Smooth muscle cell (in vitro differentiated cells): ENCODE results near the gene DIP2C. TPM values are rescaled to one million over a fixed set of nuclear protein-coding genes. Genes with fewer than 3 reads are reported as not detected.

Experiments used
- DNase-seq: peaks from one replicate; lab custom pipeline; 2025; ENCODE audit not compliant: unreplicated experiment; lab: John Stamatoyannopoulos, UW
- H2AFZ ChIP-seq: fragments of 200-600 bp; sonication (generic); 2 replicates; pipeline ENCODE4 v1.6.0; 2016; ENCODE audit warnings: antibody characterized with exemption, low read depth, mild to moderate bottlenecking
- H3F3A ChIP-seq: fragments of 200-600 bp; sonication (generic); 2 replicates; pipeline ENCODE4 v1.6.0; 2017; ENCODE audit warnings: antibody characterized with exemption, low read depth
- H3K27ac ChIP-seq: fragments of 200-600 bp; sonication (generic); 2 replicates; pipeline ENCODE4 v1.5.1; 2016; ENCODE audit warnings: low read depth, mild to moderate bottlenecking
- H3K27me3 ChIP-seq: fragments of 200-600 bp; sonication (generic); 2 replicates; pipeline ENCODE4 v1.6.1; 2016; ENCODE audit warnings: low read depth, mild to moderate bottlenecking
- H3K36me3 ChIP-seq: fragments of 200-600 bp; sonication (generic); 2 replicates; pipeline ENCODE4 v1.5.1; 2016; ENCODE audit warnings: low read depth
- H3K4me1 ChIP-seq: fragments of 200-600 bp; sonication (generic); 2 replicates; pipeline ENCODE4 v1.5.1; 2016; ENCODE audit warnings: low read depth
- H3K4me2 ChIP-seq: fragments of 200-600 bp; sonication (generic); 2 replicates; pipeline ENCODE4 v1.6.0; 2016; ENCODE audit warnings: mild to moderate bottlenecking
- H3K4me3 ChIP-seq: fragments of 200-600 bp; sonication (generic); 2 replicates; pipeline ENCODE4 v1.5.1; 2016; ENCODE audit warnings: mild to moderate bottlenecking
- H3K79me2 ChIP-seq: fragments of 200-600 bp; sonication (generic); 2 replicates; pipeline ENCODE4 v1.6.0; 2016; ENCODE audit warnings: low read depth, mild to moderate bottlenecking
- H3K9ac ChIP-seq: fragments of 200-600 bp; sonication (generic); 2 replicates; pipeline ENCODE4 v1.6.0; 2016; ENCODE audit warnings: low read depth
- H3K9me3 ChIP-seq: fragments of 200-600 bp; sonication (generic); replicated peaks from 2 replicates; pipeline ENCODE4 v1.5.1; 2016; ENCODE audit warnings: low read depth
- H4K20me1 ChIP-seq: fragments of 200-600 bp; sonication (generic); 2 replicates; pipeline ENCODE4 v1.6.0; 2016; ENCODE audit warnings: low read depth
- CTCF ChIP-seq: fragments of 200-600 bp; sonication (generic); IDR thresholded peaks from 2 replicates; pipeline ENCODE4 v1.5.1; 2017; ENCODE audit warnings: borderline replicate concordance, mild to moderate bottlenecking, antibody characterized with exemption; ENCODE audit not compliant: insufficient read depth, poor library complexity, severe bottlenecking
- WGBS: methylation state at CpG from one replicate; pipeline ENCODE4 v1.1.7; 2016; ENCODE audit warnings: low lambda C conversion rate; 5-methylcytosine and 5-hydroxymethylcytosine counted together
- polyA plus RNA-seq: library from polyadenylated mRNA; unstranded; fragments of >200 nt; fragmentation: Nextera tagmentation; extraction: Ambion mirVana; gene quantifications from 2 replicates; pipeline ENCODE4 v1.2.1, GENCODE V29; 2016
- total RNA-seq: library from RNA; depleted of rRNA; stranded (reverse); fragments of >200 nt; gene quantifications from 2 replicates; pipeline ENCODE4 v1.2.3, GENCODE V29; 2014

Gene DIP2C
- total and polyA plus RNA-seq, 2 experiments from 2014 or later: 14.9 to 15.3 TPM

GRCh38 chr10:367636-368035 is 321.8 kb downstream of the DIP2C start:
- no peak overlapping the region for H3K4me2 ChIP-seq
- no peaks in the 10 kb centered on the region for H3K9me3 ChIP-seq
- peaks cover 3% of the 10 kb centered on the region for H4K20me1 ChIP-seq
- no peaks in the 10 kb centered on the region for H3K27me3 ChIP-seq
- no peak overlapping the region for H3K9ac ChIP-seq
- H3K27ac ChIP-seq: no peak overlapping the region
- WGBS: 96% methylated on average over 17 of the region's 25 CpGs
- TF ChIP-seq CTCF: no peak
- H3K4me3 ChIP-seq: no peak overlapping the region
- no peak for DNase-seq
- no peaks in the 10 kb centered on the region for H3K79me2 ChIP-seq
- peaks cover 3% of the 10 kb centered on the region for H3K4me1 ChIP-seq
- no peak overlapping the region for H2AFZ ChIP-seq
- peaks cover 6% of the 10 kb centered on the region for H3F3A ChIP-seq
- H3K36me3 ChIP-seq: no peaks in the 10 kb centered on the region

- no peaks in the 10 kb centered on the region for H3K36me3 ChIP-seq
- H3K4me2 ChIP-seq: no peak overlapping the region
- no peak overlapping the region for H3K9ac ChIP-seq
- H3F3A ChIP-seq: no peaks in the 10 kb centered on the region
- H3K27ac ChIP-seq: no peak overlapping the region
- H3K4me1 ChIP-seq: no peaks in the 10 kb centered on the region
- H3K27me3 ChIP-seq: no peaks in the 10 kb centered on the region
- H3K4me3 ChIP-seq: no peak overlapping the region
- no peak for DNase-seq
- H2AFZ ChIP-seq: no peak overlapping the region
- TF ChIP-seq CTCF: no peak
- no peaks in the 10 kb centered on the region for H3K79me2 ChIP-seq
- no peaks in the 10 kb centered on the region for H3K9me3 ChIP-seq
- 98% methylated on average over 12 of the region's 12 CpGs for WGBS
- H4K20me1 ChIP-seq: peaks cover 3% of the 10 kb centered on the region
Measured at GRCh38 chr10:366186-366585, 323.3 kb downstream of the DIP2C start.

GRCh38 chr10:364267-364775 is 325.1 kb downstream of the DIP2C start:
- no peak overlapping the region for H3K4me2 ChIP-seq
- H3K27me3 ChIP-seq: no peaks in the 10 kb centered on the region
- no peak overlapping the region for H3K9ac ChIP-seq
- H2AFZ ChIP-seq: no peak overlapping the region
- DNase-seq: no peak
- no peaks in the 10 kb centered on the region for H3K9me3 ChIP-seq
- TF ChIP-seq CTCF: no peak
- 98% methylated on average over 24 of the region's 24 CpGs for WGBS
- H4K20me1 ChIP-seq: peaks cover under 1% of the 10 kb centered on the region
- no peaks in the 10 kb centered on the region for H3K36me3 ChIP-seq
- H3K4me3 ChIP-seq: no peak overlapping the region
- no peaks in the 10 kb centered on the region for H3F3A ChIP-seq
- no peaks in the 10 kb centered on the region for H3K4me1 ChIP-seq
- H3K79me2 ChIP-seq: no peaks in the 10 kb centered on the region
- no peak overlapping the region for H3K27ac ChIP-seq

GRCh38 chr10:363152-363551 is 326.3 kb downstream of the DIP2C start:
- Histone ChIP-seq H3K9ac (no peak overlapping the region), H3K4me3 (no peak overlapping the region), H3K4me2 (no peak overlapping the region), H3F3A (no peaks in the 10 kb centered on the region), H3K9me3 (no peaks in the 10 kb centered on the region), H4K20me1 (no peaks in the 10 kb centered on the region), H3K79me2 (no peaks in the 10 kb centered on the region), H3K27ac (no peak overlapping the region), H3K36me3 (no peaks in the 10 kb centered on the region), H2AFZ (no peak overlapping the region), H3K27me3 (no peaks in the 10 kb centered on the region), H3K4me1 (no peaks in the 10 kb centered on the region)
- DNase-seq: no peak
- no peak for TF ChIP-seq CTCF
- 96% methylated on average over 24 of the region's 24 CpGs for WGBS
